GM04503 (cell line): ENCODE results near the gene CSNK2A1.
"Not testable (repeated sequence)": the region's sequence is repeated elsewhere in the genome, so short reads cannot be mapped to it uniquely, and the experiment has no call there.

ENCODE experiments used
- DNase-seq: peaks from one replicate; pipeline ENCODE4 v3.0.0-alpha.2; 2012; ENCODE audit warnings: low read depth

Gene CSNK2A1

DNA sequence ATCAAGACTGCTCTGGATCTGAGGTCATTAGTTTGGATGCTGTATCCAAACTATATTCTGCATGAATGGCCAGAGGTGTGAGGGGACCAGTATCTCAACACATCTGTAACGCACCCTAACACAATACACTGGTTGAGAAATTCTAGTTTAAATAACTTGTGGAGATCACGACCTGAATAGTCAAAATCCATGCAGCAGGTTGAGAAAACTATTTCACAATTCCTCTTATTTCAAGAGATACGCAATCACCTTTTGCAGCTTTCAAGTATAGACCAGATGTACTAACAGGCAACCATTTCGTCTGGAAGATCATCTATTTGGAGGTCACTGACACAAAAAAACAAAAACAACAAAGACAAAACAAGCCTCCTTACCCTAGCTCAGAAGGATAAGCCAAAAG is 11.1 kb downstream of the CSNK2A1 start:
- DNase-seq = no peak

DNA sequence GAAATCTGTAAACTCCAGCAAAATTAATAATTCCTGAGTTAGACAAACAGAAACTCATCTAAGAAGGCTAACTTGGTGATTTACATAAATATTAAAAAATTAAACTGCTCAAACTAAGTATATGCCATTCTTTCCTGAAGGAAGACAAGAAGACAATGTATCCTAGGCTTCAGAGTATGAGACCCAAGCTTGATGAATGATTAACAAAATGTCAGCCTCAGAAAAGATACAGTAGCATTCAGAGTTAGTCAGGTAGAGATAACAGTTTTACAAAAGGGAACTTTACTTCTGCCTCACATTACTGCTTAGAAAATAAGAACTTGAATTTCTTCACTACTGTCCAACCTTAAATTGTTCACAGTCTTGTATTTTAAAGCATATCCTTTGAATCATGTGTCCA is 12.0 kb downstream of the CSNK2A1 start:
- no peak for DNase-seq

DNA sequence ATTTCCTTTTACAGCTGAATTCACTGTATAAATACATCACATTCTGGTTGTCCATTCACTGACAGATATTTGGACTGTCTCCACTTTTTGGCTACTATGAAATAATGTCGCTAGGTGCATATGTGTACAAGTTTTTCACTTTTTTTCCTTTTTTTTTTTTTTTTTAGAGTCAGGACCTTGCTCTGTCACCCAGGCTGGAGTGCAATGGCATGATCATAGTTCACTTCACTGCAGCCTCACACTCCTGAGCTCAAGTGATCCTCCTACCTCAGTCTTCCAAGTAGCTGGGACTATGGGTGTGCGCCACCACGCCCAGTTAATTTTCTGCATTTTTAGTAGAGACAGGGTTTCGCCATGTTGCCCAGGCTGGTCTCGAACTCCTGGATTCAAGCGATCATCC is 13.3 kb downstream of the CSNK2A1 start:
- DNase-seq = no peak

DNA sequence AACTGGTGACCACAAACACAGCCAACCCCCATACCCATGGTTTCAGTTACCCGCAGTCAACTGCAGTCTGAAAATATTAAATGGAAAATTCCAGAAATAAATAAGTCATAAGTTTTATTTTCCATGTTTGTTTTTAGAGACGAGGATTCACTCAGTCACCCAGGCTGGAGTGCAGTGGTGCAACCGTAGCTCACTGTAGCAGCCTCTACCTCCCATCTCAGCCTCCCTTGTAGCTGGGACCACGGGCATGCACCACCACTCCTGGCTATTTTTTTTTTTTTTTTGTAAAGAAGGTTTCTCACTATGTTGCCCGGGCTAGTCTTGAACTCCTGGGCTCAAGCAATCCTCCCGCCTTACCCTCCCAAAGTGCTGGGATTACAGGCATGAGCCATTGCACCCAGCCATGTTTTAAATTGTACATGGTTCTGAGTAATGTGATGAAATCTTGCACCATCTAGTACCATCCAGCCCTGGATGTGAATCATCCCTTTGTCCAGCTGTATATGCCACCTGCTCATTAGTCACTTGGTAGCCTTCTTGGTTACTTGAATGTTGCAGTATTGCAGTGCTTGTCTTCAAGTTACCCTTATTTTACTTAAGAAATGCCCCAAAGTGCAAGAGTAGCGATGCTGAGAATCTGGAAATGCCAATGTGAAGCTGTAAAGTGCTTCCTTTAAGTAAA is 14.5 kb downstream of the CSNK2A1 start:
- peak; percentile 42 for DNase-seq

DNA sequence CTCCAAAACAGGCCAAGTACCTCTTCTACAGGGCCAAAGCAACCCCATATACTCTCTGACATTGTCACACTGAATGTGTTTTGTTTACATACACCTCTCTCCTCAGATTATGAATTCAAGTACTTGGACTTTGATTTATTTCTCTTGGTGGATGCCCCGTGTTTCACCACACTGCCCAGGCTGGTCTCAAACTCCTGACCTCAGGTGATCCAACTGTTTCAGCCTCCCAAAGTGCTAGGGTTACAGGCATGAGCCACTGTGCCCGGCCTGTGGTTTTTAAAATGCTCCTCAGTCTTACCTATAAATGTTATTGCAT is 16.1 kb downstream of the CSNK2A1 start:
- no peak for DNase-seq

DNA sequence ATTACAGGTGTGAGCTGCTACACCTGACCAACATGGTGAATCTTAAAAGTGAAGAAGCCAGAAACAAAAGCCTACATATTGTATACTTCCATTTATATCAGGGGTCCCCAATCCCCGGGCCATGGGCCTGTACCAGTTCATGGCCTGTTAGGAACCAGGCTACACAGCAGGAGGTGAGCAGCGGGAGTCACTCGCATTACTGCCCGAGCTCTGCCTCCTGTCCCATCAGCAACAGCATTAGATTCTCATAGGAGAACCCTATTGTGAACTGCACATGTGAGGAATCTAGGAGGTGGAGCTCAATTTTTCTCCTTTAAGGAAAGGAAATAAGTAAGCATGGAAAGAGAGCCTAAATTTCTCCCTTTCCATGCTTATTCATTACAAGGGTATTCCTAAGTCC is 21.7 kb downstream of the CSNK2A1 start:
- no peak for DNase-seq

DNA sequence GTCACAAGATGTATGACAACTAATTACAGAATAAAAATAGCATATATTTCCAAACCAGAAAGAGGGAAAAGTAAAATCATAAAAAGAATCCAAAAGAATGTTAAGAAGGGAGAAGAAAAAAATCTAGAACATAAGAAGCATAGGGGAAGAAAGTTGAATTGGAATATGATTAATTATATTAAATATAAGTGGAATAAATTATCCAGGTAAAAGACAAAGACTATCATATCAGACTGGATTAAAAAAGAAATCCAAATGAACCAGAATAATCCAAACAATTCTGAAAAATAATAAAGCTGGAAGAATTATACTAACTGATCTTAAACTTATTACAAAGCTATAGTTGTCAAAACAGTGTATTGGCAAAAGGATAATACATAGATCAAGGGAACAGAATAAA is 23.6 kb downstream of the CSNK2A1 start:
- DNase-seq = no peak

DNA sequence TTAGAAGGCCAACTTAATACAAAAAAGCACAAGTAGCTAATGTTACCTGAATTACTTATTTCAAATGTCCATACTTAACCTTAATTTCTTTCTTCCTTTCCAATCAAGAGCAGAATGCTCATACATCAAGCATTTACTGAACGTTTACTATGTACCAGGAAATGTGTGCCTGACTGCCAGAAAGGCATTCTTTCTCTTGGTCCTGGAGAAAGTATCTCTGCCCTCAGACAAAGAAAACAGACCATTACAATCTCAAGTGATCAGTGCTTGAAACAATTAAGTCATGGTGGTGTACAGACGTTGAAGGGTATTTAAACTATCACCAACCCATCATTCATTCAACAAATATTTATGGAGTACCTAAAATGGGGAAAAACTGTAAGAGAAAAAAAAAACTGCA is 26.4 kb downstream of the CSNK2A1 start:
- DNase-seq = peak; percentile 13

DNA sequence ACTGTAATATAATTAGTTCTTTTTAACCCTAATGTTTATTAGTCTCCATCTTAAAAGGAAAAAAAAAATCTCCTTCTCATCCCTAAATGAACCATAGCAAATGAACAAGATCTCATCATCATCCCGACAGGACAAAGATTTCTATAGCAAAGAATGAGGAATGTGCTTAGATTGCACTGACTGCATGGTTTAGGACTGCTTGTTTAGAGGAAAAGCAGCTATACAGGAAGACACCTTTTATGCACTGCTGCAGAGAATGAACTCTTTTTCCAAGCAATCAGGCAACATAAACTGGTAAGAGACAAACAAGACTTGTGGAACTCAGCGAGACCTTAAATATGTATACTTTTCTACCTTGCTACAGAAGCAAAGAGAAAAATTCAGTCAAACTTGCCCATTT is 26.8 kb downstream of the CSNK2A1 start:
- no peak for DNase-seq

DNA sequence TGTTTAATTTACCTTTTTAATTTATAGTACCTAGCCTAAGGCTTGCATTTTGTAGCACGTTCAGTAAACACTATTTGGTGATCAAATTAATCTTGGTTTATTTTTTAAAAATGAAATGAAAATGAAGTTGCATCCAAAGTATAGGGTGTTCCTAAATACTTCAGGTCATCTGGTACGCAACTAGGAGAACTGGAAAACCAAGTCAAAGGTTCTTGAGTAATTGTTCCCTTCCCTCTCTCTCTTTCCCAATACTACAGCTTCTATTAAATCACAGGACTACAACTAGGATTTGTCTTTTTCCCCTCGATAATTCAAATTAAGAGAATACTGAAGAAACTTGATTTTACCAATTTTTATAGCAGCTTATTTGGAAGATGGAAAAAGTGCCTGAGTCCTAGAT is 27.9 kb downstream of the CSNK2A1 start:
- DNase-seq = no peak

DNA sequence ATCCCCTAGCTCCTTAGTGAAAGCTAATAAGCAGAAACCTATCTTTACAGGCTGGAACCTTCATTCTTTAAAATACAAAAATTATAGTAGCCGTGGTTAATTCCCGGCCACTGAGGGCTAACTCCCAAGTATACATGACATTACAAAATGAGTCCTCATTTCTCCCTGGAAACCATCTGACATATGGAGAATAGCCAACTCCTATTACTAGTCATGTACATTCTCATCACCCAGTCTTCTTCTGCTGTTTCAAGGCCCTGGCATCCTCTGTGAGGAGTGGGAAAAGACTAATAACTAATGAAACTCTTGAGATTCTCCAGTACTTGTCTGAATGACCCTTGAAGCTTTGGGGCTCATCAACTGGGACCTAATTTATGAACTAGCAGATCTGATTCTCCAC is 30.2 kb downstream of the CSNK2A1 start:
- DNase-seq = no peak

DNA sequence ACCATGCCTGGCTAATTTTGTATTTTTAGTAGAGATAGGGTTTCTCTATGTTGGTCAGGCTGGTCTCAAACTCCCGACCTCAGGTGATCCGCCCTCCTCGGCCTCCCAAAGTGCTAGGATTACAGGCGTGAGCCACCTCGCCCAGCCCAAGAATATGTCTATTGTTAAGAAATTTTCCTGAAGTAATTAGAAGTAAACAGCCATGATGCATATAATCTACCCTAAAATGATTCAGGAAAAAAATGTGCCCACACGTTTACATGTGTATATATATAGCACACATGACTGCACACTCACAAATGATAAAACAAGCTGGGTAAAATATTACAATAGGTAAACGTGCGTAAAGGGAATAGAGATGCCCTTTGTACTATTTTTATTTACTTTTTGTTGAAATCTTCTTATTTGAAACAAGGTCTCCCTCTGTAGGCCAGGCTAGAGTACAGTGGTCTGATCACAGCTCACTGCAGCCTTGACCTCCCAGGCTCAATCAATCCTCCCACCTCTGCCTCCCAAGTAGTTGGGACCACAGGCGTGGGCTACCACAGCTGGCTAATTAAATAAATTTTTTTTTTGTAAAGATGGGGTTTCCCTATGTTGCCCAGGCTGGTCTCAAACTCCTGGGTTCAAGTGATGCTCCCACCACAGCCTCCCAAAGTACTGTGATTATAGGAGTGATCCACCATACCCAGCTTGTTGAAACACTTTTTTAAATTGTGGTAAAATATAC is 33.1 kb downstream of the CSNK2A1 start:
- not testable (repeated sequence) for DNase-seq

DNA sequence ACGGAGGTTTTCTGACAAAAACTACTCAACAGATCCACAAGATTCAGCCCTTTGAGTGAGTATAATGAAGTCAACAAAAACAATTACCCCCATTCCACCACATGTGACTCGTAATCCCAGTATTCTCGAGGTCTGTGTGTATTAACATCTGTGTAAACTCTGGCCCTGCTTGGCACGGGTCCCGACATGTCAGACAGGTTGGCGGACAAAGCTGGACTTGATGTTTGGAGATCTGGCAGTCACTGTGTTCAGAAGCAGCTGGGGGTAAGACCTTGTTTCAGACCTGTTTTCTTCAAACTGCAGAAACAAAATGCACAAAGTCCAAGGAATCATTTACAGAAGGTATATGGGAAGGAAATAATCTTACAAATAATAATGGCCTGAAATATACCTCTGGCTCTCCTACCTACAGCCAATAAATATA is 35.2 kb downstream of the CSNK2A1 start:
- not testable (repeated sequence) for DNase-seq

DNA sequence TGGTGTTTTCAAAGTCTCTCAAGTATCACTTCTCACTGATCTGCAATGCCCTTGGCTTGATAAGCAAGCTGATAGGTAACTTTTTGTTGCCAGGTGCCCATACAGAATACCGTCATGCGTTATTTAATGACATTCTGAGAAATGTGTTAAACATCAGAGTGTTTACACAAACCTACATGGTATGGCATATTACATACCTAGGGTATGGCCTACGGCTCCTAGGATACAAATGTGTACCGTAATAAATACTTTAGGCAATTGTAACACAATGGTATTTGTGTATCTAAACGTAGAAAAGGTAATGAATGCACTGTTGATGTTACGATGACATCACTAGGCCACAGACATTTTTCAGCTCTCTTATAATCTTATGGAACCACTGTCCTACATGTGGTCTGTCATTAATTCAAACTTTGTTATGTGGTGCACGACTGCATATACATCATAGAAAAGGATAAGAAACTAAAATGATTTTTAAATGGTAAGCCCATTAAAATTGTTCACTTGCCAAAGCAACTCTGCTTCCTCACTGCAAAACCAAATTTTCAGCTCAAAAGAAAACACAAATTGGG is 35.7 kb downstream of the CSNK2A1 start:
- no peak for DNase-seq

DNA sequence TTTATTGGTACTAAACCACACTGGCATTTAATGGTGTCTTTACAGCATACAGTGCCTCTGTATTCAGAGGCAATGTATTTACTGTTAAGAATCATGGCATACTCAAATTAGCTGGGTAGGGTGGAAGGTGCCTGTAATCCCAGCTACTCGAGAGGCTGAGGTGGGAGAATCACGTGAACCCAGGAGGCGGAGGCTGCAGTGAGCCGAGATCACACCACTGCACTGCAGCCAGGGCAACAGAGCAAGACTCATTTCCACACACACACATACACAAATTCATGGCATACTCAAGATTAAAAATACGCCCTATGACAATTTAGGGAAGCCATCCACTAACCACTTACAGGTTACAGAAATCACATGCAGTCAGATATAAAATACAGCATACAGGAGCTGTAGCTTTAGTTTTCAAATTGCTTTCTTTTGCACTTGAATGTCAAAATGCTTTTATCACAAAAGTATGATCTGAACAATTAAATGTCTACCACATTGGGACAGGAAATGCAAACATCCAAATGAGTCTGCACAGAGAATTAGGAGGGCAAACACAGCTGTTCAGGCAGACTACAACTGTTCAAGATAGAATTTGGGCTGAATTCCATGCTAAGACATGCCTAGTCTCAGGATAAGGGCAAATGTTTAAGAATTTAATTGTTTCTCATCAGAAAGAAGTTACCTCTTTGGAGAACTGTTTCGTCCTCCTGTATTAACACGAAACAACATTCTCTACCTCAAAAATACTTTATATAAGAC is 36.4 kb downstream of the CSNK2A1 start:
- no peak for DNase-seq

DNA sequence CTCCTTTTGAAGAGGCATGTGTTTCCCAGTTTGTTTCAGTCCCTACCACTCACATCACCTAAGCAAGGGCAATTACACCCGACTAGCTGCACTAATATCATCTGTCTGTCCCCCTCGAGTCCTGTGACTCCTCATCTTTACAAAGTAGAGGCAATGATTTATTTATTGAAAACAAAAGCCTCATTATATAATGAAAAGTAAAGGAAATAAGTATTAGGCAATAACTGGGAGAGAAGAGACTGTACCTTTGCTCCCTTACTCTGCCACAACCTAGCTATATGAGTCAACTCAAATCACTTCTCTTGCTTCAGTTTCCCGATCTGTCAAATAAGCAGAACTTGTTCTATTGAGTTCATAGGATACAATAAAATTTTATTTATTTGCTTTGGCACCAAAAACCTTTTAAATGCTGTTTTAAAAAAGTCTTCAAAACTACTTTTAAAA is 38.9 kb downstream of the CSNK2A1 start:
- DNase-seq = no peak

DNA sequence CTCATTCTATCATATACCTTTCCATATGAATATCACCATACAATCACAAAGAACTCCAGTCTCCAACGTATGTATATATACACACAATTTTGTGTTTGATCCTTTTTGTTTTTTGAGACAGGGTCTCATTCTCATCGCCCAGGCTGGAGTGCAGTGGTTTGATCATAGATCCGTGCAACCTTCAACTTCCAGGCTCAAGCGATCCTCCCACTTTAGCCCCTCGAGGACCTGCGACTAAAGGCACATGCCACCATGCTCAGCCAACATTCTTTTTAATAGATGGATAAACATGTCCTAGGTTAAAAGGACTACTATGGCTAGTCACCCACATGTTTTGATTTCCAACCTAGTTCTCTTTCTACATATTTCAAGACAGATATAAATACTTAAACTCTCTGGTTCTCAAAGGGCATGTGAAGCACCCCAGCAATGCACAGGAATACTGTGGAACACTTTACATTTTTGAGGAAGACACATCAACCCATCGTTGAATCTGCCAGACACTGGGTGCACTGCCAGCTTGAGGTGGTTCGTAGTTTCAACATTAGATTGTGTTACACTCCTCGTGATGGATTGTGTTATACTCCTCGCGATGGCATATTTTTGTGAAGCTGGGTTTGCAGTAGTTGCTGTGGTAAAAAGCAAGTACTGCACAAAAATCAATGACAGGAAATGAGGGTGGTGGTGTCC is 40.4 kb downstream of the CSNK2A1 start:
- DNase-seq = no peak

DNA sequence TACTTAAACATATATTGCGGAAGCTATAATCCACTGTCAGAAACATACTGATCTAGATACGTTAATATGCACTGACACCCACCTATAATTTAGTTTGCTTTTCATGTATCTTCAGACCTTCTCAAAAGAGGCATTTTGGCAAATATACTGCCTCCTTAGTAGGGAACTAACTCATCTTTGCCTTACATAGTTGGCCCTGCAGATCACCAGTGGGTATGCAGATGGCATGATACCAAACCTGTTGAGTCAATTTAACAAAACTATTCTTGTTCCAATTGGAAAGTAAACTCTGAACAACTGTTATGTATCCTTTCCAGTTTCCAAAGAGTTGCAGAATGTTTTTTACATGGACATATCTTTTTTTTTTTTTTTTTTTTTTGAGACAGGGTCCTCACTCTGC is 45.6 kb downstream of the CSNK2A1 start:
- no peak for DNase-seq

DNA sequence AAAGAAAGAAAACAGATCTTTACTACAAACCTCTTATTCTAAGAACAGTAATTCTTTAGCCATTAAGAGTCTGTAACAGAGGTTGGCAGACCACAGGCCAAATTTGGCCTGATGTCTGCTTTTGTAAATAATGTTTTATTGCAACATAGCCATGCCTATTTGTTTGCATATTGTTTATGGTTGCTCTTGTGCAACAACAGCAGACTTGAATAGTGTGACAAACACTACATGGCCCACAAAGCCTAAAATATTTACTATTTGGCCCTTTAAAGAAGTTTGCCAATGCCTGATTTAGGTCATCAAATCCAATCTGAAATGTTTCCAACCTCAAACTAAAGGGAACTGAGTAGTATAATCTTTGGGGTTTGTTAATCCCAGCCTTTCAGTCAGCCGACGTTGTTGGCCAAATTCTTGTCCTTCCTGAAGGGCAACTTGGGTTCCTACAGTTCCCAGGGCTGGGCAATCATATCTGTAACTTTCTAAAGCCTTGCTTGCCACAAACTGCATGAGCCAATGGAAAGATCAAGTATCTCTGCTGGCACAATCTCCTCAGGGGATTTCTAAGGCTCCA is 47.4 kb downstream of the CSNK2A1 start:
- DNase-seq = peak; percentile 57

DNA sequence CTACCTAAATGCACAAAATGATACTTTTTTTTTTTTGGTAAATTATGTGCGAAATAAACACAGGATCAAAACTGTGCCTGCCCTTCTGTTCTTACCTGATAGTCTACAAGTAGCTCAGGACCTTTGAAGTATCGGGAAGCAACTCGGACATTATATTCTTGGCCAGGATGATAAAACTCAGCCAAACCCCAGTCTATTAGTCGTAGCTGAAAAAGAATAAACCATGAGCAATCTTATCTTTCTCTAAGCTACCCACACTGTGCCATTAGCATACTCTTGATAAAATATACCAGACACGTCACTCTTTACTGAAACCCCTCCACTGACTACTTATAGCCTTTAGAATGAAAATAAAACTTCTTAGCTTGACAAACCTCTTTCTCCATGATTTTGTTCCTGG is 51.4 kb downstream of the CSNK2A1 start:
- DNase-seq = no peak

DNA sequence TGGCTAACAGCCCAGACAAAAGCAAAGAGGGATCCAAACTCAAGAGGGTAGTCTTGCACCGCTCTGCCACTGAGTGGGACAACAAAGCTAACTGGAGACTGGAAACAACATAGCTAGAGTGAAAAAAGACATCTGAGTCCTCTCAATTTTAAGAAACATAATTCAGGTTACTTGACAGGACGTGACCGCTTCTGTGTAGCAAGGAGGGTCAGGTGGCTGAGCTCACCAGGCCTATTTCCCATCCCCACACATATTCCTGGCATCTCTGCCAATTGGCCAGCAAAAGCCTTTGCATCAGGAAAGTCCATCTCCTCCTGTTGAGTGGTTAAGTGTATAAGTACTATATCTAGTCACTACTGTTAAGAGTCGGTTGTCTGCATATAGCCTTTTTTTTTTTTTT is 55.9 kb downstream of the CSNK2A1 start:
- DNase-seq = no peak
